GM18858 (cell line): Measurements from ENCODE around the gene NFS1.

ENCODE experiments used
- ATAC-seq: cut with Tn5 transposase; IDR thresholded peaks from one replicate; pipeline ENCODE4 v1.9.1; 2021; ENCODE audit not compliant: unreplicated experiment

NFS1 gene

GRCh38 chr20:35644806-35645205 is 54.3 kb downstream of the NFS1 start:
- no peak for ATAC-seq

GRCh38 chr20:35643045-35643444 is 56.1 kb downstream of the NFS1 start:
- no peak for ATAC-seq

- no peak for ATAC-seq
Measured at GRCh38 chr20:35641743-35642142, 57.4 kb downstream of the NFS1 start.

- ATAC-seq = no peak
Measured at GRCh38 chr20:35640724-35641123, 58.4 kb downstream of the NFS1 start.

- no peak for ATAC-seq
Measured at GRCh38 chr20:35638751-35639150, 60.4 kb downstream of the NFS1 start.

GRCh38 chr20:35637276-35637675 is 61.9 kb downstream of the NFS1 start:
- no peak for ATAC-seq

- no peak for ATAC-seq
Measured at GRCh38 chr20:35636095-35636494, 63.1 kb downstream of the NFS1 start.

GRCh38 chr20:35635652-35636051 is 63.5 kb downstream of the NFS1 start:
- no peak for ATAC-seq

- ATAC-seq = no peak
Measured at GRCh38 chr20:35632539-35633115, 66.5 kb downstream of the NFS1 start.

- no peak for ATAC-seq
Measured at GRCh38 chr20:35630636-35631035, 68.5 kb downstream of the NFS1 start.

GRCh38 chr20:35629427-35630145 is 69.6 kb downstream of the NFS1 start:
- ATAC-seq = no peak

- ATAC-seq = no peak
Measured at GRCh38 chr20:35627121-35627520, 72.0 kb downstream of the NFS1 start.

- ATAC-seq = no peak
Measured at GRCh38 chr20:35626386-35627001, 72.7 kb downstream of the NFS1 start.

- no peak for ATAC-seq
Measured at GRCh38 chr20:35625584-35626385, 73.4 kb downstream of the NFS1 start.

GRCh38 chr20:35621560-35621946 is 77.6 kb downstream of the NFS1 start:
- no peak for ATAC-seq

GRCh38 chr20:35620818-35621559 is 78.2 kb downstream of the NFS1 start:
- ATAC-seq = no peak

- ATAC-seq = no peak
Measured at GRCh38 chr20:35619196-35620095, 79.7 kb downstream of the NFS1 start.

GRCh38 chr20:35618263-35619131 is 80.7 kb downstream of the NFS1 start:
- no peak for ATAC-seq
